Activated naive CD4-positive, alpha-beta T cell treated with anti-CD3 and anti-CD28 coated beads, Interleukin-2, amount 10 ng/mL, durations not matched to agents 7 days and 5 days (primary cell): ENCODE data around the gene AUH.
"Not testable (repeated sequence)": the region's sequence is repeated elsewhere in the genome, so short reads cannot be mapped to it uniquely, and the experiment has no call there.

Experiments
- CTCF ChIA-PET: fragments of 350-600 bp; sonication (Branson Sonifier 250); formaldehyde crosslinking; loops from one replicate; lab custom pipeline; 2021; ENCODE audit warnings: antibody characterized with exemption; lab: Charles Lee
- DNase-seq: peaks from one replicate; pipeline ENCODE4 v3.0.0-alpha.2; 2020
- H3K27ac Mint-ChIP-seq: one replicate; pipeline ENCODE4 v1.8.0; 2021; ENCODE audit warnings: mild to moderate bottlenecking, moderate library complexity, mixed read lengths
- H3K27me3 Mint-ChIP-seq: one replicate; pipeline ENCODE4 v1.8.0; 2021; ENCODE audit warnings: mild to moderate bottlenecking, mixed read lengths
- H3K36me3 Mint-ChIP-seq: one replicate; pipeline ENCODE4 v1.8.0; 2021; ENCODE audit warnings: mixed read lengths
- H3K4me1 Mint-ChIP-seq: one replicate; pipeline ENCODE4 v1.8.0; 2021; ENCODE audit warnings: mixed read lengths
- H3K4me3 Mint-ChIP-seq: one replicate; pipeline ENCODE4 v1.8.0; 2021; ENCODE audit warnings: mild to moderate bottlenecking, moderate library complexity, mixed read lengths
- H3K9me3 Mint-ChIP-seq: one replicate; pipeline ENCODE4 v1.8.0; 2021; ENCODE audit warnings: mixed read lengths

Gene AUH

GRCh38 chr9:91207397-91207728, 154.4 kb downstream of the AUH start:
- H3K36me3 Mint-ChIP-seq = peaks cover 47% of the 10 kb centered on the region
- H3K4me1 Mint-ChIP-seq = peaks cover 64% of the 10 kb centered on the region
- H3K27me3 Mint-ChIP-seq = no peaks in the 10 kb centered on the region
- DNase-seq = no peak
- peaks cover 28% of the 10 kb centered on the region for H3K9me3 Mint-ChIP-seq
- H3K4me3 Mint-ChIP-seq = peak overlapping the region; percentile 53
- H3K27ac Mint-ChIP-seq = peak overlapping the region; percentile 85
- CTCF ChIA-PET = interaction anchor here (1.0 to 2.3 kb wide), 9 partner anchors 12 to 219 kb away, joined by 3 to 7 read pairs (median 5); no protein-coding TSS in a partner anchor

- peaks cover 32% of the 10 kb centered on the region for H3K9me3 Mint-ChIP-seq
- H3K4me3 Mint-ChIP-seq = no peak overlapping the region
- no peak for DNase-seq
- H3K4me1 Mint-ChIP-seq = peaks cover 58% of the 10 kb centered on the region
- H3K27ac Mint-ChIP-seq = peak overlapping the region; percentile 37
- H3K27me3 Mint-ChIP-seq = no peaks in the 10 kb centered on the region
- peaks cover 51% of the 10 kb centered on the region for H3K36me3 Mint-ChIP-seq
- CTCF ChIA-PET = interaction anchor here (1.4 to 2.3 kb wide), 3 partner anchors 11 to 42 kb away, joined by 3 to 7 read pairs (median 5); no protein-coding TSS in a partner anchor
These were observed 154.9 kb downstream of the AUH start for GRCh38 chr9:91206806-91207205.

GRCh38 chr9:91202736-91203283, 158.9 kb downstream of the AUH start:
- Mint-ChIP-seq H3K36me3 (peaks cover 49% of the 10 kb centered on the region), H3K27ac (no peak overlapping the region), H3K4me3 (no peak overlapping the region), H3K4me1 (peaks cover 42% of the 10 kb centered on the region), H3K9me3 (peaks cover 44% of the 10 kb centered on the region), H3K27me3 (no peaks in the 10 kb centered on the region)
- CTCF ChIA-PET = no interaction called here
- no peak for DNase-seq

- DNase-seq = no peak
- Mint-ChIP-seq H3K36me3 (peaks cover 39% of the 10 kb centered on the region), H3K9me3 (peaks cover 40% of the 10 kb centered on the region), H3K4me1 (peaks cover 32% of the 10 kb centered on the region), H3K4me3 (no peak overlapping the region), H3K27me3 (peaks cover 7% of the 10 kb centered on the region), H3K27ac (no peak overlapping the region)
- CTCF ChIA-PET = no interaction called here
These were observed 160.9 kb downstream of the AUH start for GRCh38 chr9:91200692-91201336.

- CTCF ChIA-PET = interaction anchor here (0.8 to 0.9 kb wide), 2 partner anchors 8 to 10 kb away, joined by 3 read pairs; no protein-coding TSS in a partner anchor
These were observed 161.8 kb downstream of the AUH start for GRCh38 chr9:91199739-91200497.

GRCh38 chr9:91198881-91199280, 162.8 kb downstream of the AUH start:
- H3K4me3 Mint-ChIP-seq, H3K27ac Mint-ChIP-seq, DNase-seq, H3K27me3 Mint-ChIP-seq: not testable (repeated sequence)
- Mint-ChIP-seq H3K36me3 (peaks cover 27% of the 10 kb centered on the region), H3K9me3 (peaks cover 31% of the 10 kb centered on the region), H3K4me1 (peaks cover 43% of the 10 kb centered on the region)
- CTCF ChIA-PET = interaction anchor here (1.3 to 1.7 kb wide), 2 partner anchors 48 to 161 kb away, joined by 3 to 4 read pairs; no protein-coding TSS in a partner anchor

More at GRCh38 chr9:91199739-91200497, 161.8 kb downstream of the AUH start:
- peaks cover 34% of the 10 kb centered on the region for H3K36me3 Mint-ChIP-seq
- H3K9me3 Mint-ChIP-seq = peaks cover 37% of the 10 kb centered on the region
- peaks cover 7% of the 10 kb centered on the region for H3K27me3 Mint-ChIP-seq
- DNase-seq = no peak
- H3K27ac Mint-ChIP-seq = no peak overlapping the region
- no peak overlapping the region for H3K4me3 Mint-ChIP-seq
- H3K4me1 Mint-ChIP-seq = peaks cover 41% of the 10 kb centered on the region

- Mint-ChIP-seq H3K4me3 (no peak overlapping the region), H3K27ac (no peak overlapping the region), H3K36me3 (peaks cover 26% of the 10 kb centered on the region), H3K27me3 (peaks cover 7% of the 10 kb centered on the region), H3K9me3 (peaks cover 31% of the 10 kb centered on the region), H3K4me1 (peaks cover 47% of the 10 kb centered on the region)
- CTCF ChIA-PET = interaction anchor here (1.3 to 1.7 kb wide), 2 partner anchors 47 to 161 kb away, joined by 3 to 4 read pairs; no protein-coding TSS in a partner anchor
- DNase-seq = no peak
These were observed 163.3 kb downstream of the AUH start for GRCh38 chr9:91198405-91198804.

GRCh38 chr9:91197232-91198181, 164.2 kb downstream of the AUH start:
- CTCF ChIA-PET = interaction anchor here (1.3 to 1.7 kb wide), 2 partner anchors 47 to 160 kb away, joined by 3 to 4 read pairs; no protein-coding TSS in a partner anchor
- Mint-ChIP-seq H3K27me3 (peaks cover 7% of the 10 kb centered on the region), H3K4me1 (peaks cover 52% of the 10 kb centered on the region), H3K9me3 (peaks cover 26% of the 10 kb centered on the region), H3K4me3 (no peak overlapping the region), H3K36me3 (peaks cover 23% of the 10 kb centered on the region), H3K27ac (no peak overlapping the region)
- DNase-seq = no peak

GRCh38 chr9:91196103-91196950, 165.4 kb downstream of the AUH start:
- Mint-ChIP-seq H3K4me1 (peaks cover 63% of the 10 kb centered on the region), H3K4me3 (no peak overlapping the region), H3K27me3 (peaks cover 16% of the 10 kb centered on the region), H3K9me3 (peaks cover 17% of the 10 kb centered on the region), H3K27ac (no peak overlapping the region), H3K36me3 (peaks cover 22% of the 10 kb centered on the region)
- CTCF ChIA-PET = interaction anchor here (1.0 kb wide), 1 partner anchor 11 kb away, joined by 3 read pairs; no protein-coding TSS in a partner anchor
- DNase-seq = no peak

GRCh38 chr9:91195372-91196012, 166.2 kb downstream of the AUH start:
- H3K4me3 Mint-ChIP-seq = no peak overlapping the region
- peaks cover 9% of the 10 kb centered on the region for H3K9me3 Mint-ChIP-seq
- CTCF ChIA-PET = interaction anchor here (0.6 to 1.0 kb wide), 2 partner anchors 12 to 157 kb away, joined by 3 read pairs; no protein-coding TSS in a partner anchor
- peaks cover 72% of the 10 kb centered on the region for H3K4me1 Mint-ChIP-seq
- DNase-seq = no peak
- peak overlapping the region; percentile 98 for H3K27ac Mint-ChIP-seq
- peaks cover 17% of the 10 kb centered on the region for H3K36me3 Mint-ChIP-seq
- H3K27me3 Mint-ChIP-seq = peaks cover 16% of the 10 kb centered on the region

GRCh38 chr9:91193658-91194391, 167.9 kb downstream of the AUH start:
- Mint-ChIP-seq H3K36me3 (peaks cover 19% of the 10 kb centered on the region), H3K4me3 (peak overlapping the region; percentile 73), H3K27ac (peak overlapping the region; percentile 98), H3K27me3 (peaks cover 19% of the 10 kb centered on the region), H3K9me3 (peaks cover 10% of the 10 kb centered on the region), H3K4me1 (peaks cover 68% of the 10 kb centered on the region)
- CTCF ChIA-PET = interaction anchor here (0.9 to 2.3 kb wide), 4 partner anchors 14 to 104 kb away, joined by 3 to 7 read pairs (median 4); no protein-coding TSS in a partner anchor
- DNase-seq = peak; percentile 91
